Superior temporal gyrus (tissue), 1 donor: Measurements from ENCODE around the gene GCLC.
A peak's percentile ranks its signal among the peaks of the same experiment; 100 is the strongest.
"Not testable (repeated sequence)": the region's sequence is repeated elsewhere in the genome, so short reads cannot be mapped to it uniquely, and the experiment has no call there.

Source experiments
- DNase-seq: peaks from one replicate; pipeline ENCODE4 v3.0.0-alpha.2; 2016; ENCODE audit errors: extremely low spot score

GCLC gene

GRCh38 chr6:53492860-53493634, 51.9 kb downstream of the GCLC start:
- peak; percentile 97 for DNase-seq

- no peak for DNase-seq
Observed at GRCh38 chr6:53487080-53487479, 57.8 kb downstream of the GCLC start.

- no peak for DNase-seq
Observed at GRCh38 chr6:53486679-53487078, 58.2 kb downstream of the GCLC start.

GRCh38 chr6:53484476-53485280, 60.2 kb downstream of the GCLC start:
- peak; percentile 97 for DNase-seq

- DNase-seq, result peak; percentile 86
Observed at GRCh38 chr6:53483423-53484353, 61.2 kb downstream of the GCLC start.

- no peak for DNase-seq
Observed at GRCh38 chr6:53481323-53481722, 63.6 kb downstream of the GCLC start.

GRCh38 chr6:53480774-53481173, 64.1 kb downstream of the GCLC start:
- not testable (repeated sequence) for DNase-seq

- no peak for DNase-seq
Observed at GRCh38 chr6:53479871-53480270, 65.0 kb downstream of the GCLC start.

GRCh38 chr6:53476964-53477363, 67.9 kb downstream of the GCLC start:
- DNase-seq, result no peak

GRCh38 chr6:53474010-53474409, 70.9 kb downstream of the GCLC start:
- no peak for DNase-seq

- no peak for DNase-seq
Observed at GRCh38 chr6:53469163-53469562, 75.7 kb downstream of the GCLC start.

- no peak for DNase-seq
Observed at GRCh38 chr6:53466257-53466656, 78.6 kb downstream of the GCLC start.

GRCh38 chr6:53465732-53466131, 79.2 kb downstream of the GCLC start:
- no peak for DNase-seq

GRCh38 chr6:53464927-53465460, 79.9 kb downstream of the GCLC start:
- DNase-seq, result no peak

GRCh38 chr6:53464483-53464882, 80.4 kb downstream of the GCLC start:
- no peak for DNase-seq

- DNase-seq, result no peak
Observed at GRCh38 chr6:53461696-53462095, 83.2 kb downstream of the GCLC start.

- no peak for DNase-seq
Observed at GRCh38 chr6:53461041-53461656, 83.8 kb downstream of the GCLC start.

- no peak for DNase-seq
Observed at GRCh38 chr6:53458105-53458866, 86.6 kb downstream of the GCLC start.

GRCh38 chr6:53456809-53457208, 88.1 kb downstream of the GCLC start:
- no peak for DNase-seq

- no peak for DNase-seq
Observed at GRCh38 chr6:53455678-53456077, 89.2 kb downstream of the GCLC start.
